COLO829 (cell line): ENCODE results near the gene CHCT1.
"Not testable (repeated sequence)": the region's sequence is repeated elsewhere in the genome, so short reads cannot be mapped to it uniquely, and the experiment has no call there.

Experiments used
- DNase-seq: peaks from one replicate; pipeline ENCODE4 v3.0.0; 2012; ENCODE audit warnings: low spot score

The CHCT1 gene

DNA sequence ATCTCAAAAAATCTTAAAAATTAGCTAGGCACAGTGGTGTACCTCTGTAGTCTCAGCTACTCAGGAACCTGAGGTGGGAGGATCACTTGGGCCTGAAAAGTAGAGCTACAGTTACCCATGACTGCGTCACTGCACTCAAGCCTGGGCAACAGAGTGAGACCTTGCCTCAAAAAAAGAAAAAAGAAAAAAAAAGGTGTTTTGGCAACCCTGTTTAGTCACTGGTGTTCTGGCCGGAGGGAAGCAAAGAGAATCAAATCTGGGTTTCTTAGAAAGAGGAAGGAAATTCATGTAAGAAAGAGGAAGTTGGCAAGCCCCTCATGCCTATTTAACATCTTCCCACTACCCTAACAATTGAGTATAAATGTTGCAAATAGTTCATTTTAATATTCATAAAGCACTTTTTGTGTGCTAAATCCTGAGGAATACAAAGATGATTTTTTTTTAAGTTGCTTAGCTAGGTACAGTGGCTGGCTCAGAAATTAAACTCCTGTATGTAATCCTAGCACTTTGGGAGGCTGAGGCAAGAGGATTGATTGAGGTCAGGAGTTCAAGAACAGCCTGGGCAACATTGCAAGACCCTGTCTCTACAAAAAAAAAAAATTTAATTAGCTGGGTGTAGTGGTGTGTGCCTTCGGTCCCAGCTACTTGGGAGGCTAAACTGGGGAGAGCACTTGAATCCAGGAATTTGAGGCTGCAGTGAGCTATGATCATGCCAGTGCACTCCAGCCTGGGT is 23.9 kb upstream of the CHCT1 start:
- no peak for DNase-seq

DNA sequence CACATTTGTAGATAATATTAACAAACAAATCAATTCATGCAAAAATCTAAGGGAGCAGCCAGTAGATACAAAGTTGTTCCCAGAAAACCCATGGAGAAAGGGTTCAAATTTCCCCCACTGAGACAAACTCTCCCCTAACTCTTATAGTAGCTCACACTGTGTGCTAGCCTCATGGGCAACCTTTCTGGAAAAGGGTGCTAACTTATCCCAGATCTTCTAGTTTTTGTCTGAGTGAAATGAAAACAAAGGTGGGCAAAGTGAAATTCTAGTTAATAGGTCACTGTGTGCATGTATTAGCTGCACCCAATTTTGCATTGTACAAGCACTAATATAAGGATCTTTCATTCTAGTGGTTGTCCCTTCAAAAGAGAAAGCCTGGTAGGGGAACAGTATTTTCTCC is 20.5 kb upstream of the CHCT1 start:
- DNase-seq = no peak

DNA sequence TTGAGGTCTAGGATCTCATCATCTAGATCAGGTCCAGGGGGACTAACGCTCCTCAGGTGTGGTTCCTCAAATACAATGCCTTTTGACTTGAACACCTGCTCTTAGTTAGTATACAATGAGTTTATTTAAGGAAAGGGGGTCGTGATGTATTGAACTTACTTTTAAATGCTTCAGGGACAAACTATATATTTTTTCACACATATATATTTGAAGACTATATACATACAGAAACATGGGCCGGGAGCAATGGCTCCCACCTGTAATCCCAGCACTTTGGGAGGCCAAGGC is 18.8 kb upstream of the CHCT1 start:
- no peak for DNase-seq

DNA sequence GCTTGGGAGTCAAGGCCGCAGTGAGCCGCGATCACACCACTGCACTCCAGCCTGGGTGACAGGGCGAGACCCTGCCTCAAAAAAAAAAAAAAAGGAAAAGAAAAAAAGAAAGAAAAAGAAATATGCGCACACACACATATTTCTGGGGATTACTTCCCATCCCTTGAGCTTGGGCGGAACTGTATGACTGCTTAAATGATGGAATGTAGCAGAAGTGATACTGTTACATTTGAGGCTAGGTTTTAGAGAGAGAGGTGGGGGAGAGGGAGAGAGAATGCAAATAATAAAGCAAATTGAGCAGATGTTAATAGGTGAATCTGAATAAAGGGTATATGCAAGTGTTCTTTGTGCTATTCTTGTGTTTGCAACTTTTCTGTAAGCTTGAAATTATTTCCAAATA is 18.3 kb upstream of the CHCT1 start:
- no peak for DNase-seq

DNA sequence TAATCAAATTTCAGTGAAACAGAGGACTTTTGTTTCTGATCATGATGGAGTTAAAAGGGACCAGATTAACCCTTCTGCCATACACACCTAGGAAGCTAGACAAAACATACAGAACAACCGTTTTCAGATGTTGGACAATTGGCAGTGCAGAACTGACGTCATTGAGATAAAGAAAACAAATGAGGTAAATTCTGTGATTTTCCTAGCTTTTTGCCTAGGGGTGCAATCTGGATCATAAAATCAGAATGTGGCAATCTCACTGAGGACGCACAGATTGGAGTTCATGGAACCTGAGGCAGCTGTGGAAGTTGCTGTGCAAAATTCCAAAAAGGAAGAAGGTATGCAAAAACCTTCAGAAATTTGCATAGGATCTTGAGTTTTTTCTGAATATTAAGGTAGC is 15.4 kb upstream of the CHCT1 start:
- no peak for DNase-seq

DNA sequence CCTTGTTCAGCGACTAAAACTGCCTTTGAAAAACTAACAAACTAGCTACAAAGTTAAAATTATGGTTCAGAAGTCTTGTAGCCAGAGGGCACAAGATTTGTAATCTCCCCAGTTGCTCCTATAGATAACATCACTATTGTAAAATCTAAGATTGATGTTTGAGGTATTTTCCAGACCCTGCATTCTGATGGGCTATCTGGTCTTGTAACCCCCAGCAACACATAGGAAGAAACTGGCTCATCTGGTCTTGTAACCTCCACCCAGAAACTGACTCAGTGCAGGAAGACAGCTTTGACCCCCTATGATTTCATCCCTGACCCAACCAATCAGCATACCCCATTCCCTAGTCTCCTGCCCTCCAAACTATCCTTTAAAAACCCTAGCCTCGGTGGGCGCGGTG is 12.3 kb upstream of the CHCT1 start:
- no peak for DNase-seq

DNA sequence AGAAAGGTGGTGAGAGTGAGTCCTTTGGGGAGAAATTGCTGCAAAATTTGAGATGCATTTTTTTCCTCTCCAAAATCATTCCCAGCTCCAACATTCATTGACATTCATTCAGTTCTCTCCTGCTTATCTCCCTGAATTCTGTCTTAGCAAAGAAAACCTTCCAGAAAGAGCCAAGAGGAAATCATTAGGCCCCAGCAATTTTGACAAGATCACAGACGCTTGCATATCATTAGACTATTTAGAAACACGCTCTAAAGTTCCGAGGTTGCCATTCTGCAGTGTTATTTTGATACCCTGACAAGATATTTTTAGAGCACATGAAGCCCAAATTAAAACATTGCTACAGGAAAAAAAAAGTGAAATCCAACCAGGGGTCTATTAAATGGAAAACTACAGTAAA is 9.6 kb upstream of the CHCT1 start:
- DNase-seq = no peak

DNA sequence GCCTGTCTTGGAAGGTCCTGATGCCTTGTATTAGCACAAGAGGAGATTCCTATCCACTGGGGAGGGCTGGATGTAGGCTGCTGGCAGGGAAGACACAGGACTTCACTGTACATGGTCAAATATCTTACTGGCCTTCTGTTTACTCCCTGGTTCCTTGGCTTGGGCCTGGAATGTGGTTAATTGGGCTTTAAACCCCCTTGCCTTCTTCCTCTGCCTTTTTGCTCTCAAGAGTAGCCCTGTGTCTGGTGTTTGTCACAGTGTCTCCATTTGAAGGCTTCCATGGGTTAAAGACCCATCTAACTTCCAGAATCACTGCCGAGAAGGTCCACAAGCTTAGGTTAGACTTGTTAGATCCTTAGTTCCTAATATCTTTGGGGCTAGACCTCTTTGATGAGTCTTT is 7.1 kb upstream of the CHCT1 start:
- no peak for DNase-seq

DNA sequence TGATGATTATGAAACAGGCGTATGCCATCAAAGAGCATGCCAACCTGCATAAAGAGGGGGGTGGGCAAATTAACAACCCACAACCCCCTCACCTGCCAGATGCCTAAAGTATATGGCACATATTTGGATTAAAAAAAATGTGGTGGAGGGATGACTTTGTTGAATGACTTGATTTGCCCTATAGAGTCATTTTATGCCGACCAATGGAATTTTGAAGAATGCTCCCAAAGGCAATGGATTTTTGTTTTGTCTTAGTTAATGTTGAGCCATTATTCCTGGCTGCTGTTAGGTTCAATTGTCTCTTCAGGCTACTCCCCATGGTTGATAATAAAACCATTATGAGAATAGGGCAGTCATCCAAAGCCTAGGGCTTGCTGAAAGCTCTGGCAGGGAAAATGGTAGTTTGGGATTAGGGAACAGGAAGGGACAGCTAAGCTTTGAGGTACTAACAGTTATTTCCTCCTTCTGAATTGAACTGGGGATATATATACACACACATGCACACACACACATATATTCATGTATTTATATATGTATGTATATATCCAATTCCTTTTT is 5.8 kb upstream of the CHCT1 start:
- peak; percentile 52 for DNase-seq

DNA sequence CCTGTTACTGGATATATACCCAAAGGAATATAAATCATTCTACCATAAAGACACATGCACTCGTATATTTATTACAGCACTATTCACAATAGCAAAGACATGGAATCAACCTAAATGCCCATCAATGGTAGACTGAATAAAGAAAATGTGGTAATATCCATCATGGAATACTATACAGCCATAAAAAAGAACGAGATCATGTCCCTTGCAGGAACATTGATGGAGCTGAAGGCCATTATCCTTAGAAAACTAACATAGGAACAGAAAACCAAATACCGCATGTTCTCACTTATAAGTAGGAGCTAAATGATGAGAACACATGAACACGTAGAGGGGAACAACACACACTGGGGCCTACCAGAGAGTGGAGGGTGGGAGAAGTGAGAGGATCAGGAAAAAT is 3.3 kb upstream of the CHCT1 start:
- not testable (repeated sequence) for DNase-seq

DNA sequence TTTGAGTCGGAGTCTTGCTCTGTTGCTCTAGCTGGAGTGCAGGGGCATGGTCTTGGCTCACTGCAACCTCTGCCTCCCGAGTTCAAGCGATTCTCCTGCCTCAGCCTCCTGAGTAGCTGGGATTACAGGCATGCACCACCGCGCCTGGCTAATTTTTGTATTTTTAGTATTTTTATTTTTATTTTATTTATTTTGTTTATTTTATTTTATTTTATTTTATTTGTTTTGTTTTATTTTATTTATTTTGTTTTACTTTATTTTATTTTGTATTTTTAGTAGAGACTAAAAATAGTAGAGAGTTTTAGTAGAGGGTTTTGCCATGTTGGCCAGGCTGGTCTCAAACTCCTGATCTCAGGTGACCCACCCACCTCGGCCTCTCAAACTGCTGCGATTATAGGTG is 2.4 kb upstream of the CHCT1 start:
- DNase-seq = not testable (repeated sequence)

DNA sequence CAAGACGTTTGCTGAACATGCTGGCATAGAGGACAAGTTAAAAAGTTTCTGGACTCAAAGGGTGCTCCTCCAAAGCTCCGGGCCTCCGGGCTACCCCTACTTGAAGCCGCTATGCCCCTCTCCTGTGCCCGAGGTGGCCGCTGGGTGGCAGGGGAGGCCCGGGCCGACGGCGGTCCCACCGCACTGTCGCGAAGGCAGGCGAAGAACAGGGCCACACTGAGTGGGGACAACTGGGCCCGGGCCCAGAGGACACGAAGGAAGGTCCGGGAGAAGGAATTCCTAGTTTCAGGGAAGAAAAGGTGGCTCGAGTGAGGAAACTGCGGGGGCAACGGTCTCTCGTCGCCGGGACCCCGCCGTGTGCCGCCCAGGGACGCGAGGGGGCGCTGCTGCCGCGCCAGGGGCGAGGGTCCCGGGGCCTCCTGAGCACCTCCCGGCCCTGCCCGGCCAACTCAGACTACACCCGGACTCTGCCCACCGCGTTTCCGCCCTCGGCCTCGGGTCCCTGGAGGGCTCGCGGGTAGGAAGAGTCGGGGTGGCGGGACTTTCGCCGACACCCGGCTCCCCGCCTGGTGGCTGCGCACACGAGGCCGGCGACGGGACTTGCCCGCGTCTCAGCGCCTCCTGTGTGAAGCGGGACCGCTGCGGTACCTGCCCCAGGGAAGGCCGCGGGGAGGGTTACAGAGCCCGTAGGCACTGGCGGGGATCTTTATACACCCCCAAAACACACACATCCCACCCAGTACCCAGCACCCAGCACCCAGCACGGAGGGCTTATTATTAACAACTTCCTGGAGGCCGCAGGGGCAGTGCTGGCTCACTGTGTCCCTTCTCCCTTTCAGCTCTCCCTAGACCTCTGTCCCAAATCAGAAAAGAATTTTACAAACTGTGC is 772 bp upstream of the CHCT1 start:
- no peak for DNase-seq

DNA sequence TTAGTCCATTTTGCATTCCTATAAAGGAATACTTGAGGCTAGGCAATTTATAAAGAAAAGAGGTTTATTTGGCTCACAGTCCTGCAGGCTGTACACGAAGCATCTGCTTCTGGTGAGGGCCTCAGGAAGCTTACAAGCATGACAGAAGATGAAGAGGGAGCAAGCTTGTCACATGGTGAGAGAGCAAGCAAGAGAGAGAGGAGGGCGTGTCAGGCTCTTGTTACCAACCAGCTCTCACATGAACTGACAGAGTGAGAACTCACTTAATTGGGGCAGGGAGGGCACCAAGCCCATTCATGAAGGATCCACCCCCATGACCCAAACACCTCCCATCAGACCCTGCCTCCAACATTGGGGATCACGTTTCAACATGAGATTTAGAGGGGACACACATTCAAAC is 1.6 kb downstream of the CHCT1 start:
- DNase-seq = no peak

DNA sequence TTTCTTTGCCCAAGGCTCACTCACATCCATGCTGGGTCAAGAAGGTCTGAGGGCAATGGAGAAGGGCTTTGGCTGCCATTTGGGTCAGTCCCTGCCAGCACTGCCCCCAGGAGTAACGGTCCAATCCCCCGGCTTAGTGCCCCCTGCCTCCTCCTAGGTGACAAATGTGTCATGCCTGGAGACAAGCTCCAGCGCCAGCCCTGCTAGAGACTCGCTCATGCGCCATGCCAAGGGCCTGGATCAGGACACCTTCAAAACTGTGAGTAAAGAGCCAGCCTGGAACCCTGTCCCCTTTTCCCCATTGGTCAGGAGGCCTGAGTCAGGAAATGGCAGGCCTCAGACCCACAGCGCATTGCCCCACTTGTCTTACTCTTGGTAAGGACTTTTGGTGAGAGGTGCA is 3.3 kb downstream of the CHCT1 start:
- DNase-seq = no peak

DNA sequence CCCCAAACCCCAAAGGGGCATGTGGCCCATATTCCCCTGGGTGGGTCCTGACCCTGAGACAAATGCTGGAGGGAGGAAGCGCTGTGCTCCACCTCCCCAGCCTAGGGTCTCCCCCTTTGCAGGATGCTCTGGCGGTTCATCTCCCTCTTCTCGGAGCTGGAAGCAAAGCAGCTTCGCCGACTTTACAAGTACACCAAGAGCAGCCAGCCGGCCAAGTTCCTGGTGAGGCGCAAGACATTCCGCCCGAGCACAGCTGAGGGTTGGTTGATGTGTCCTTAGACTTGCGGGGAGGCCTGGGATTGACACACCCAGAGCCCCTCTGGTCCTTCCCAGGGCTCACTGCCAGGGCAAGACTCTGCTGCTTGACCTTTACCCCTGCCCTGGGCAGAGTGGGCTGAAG is 4.3 kb downstream of the CHCT1 start:
- DNase-seq = no peak

DNA sequence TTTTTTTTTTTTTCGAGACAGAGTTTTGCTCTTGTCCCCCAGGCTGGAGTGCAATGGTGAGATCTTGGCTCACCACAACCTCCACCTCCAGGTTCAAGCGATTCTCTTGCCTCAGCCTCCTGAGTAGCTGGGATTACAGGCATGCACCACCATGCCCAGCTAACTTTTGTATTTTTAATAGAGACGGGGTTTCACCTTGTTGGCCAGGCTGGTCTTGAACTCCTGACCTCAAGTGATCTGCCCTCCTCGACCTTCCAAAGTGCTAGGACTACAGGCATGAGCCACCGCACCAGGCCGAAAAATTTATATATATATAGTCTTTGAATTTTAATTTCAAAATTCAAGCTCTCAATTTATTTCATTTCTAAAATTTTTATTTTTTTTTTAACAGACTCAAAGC is 6.2 kb downstream of the CHCT1 start:
- DNase-seq = not testable (repeated sequence)

DNA sequence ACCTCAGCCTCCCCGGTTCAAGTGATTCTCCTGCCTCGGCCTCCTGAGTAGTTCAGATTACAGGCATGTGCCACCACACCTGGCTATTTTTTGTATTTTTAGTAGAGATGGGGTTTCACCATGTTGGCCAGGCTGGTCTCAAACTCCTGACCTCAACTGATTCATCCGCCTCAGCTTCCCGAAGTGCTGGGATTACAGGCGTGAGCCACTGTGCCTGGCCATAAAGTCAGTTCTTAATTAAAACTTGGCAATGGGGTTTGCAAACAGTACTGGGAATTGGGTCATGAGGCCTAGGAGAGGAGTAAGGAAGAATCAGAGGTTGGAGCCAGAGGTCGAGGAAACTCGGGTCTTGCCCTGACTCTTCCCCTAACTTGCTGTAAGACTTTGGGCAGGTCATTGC is 8.3 kb downstream of the CHCT1 start:
- not testable (repeated sequence) for DNase-seq

DNA sequence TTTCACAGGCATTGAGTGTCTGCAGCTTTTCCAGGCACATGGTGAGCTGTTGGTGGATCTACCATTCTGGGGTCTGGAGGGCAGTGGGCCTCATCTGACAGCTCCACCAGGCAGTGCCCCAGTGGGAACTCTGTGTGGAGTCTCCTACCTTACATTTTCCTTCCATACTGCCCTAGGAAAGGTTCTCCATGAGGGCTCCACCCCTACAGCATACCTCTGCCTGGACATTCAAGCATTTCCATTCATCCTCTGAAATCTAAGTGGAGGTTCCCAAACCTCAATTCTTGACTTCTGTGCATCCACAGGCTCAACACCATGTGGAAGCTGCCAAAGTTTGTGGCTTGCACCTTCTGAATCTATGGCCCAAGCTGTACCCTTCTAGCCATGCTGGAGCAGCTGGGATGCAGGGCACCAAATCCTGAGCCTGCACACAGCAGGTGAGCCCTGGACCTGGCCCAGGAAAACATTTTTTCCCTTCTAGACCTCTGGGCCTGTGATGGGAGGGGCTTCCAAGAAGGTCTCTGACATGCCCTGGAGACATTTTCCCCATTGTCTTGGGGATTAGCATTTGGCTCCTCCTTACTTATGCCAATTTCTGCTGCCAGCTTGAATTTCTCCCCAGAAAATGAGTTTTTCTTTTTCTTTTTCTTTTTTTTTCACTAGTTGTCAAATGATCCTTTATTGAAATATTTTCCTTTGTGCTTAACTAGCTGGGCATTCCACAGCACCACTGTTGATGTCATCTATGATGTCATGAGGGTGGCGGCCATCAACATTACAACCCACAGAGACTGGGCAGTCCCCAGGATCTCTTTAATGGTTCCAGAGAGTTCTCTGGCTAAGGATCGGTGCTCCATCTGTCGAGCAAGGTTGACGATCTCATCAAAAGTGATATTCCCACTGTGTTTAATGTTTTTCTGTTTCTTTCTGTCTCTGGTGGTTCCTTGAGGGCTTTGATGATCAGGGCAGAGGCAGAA is 11.0 kb downstream of the CHCT1 start:
- not testable (repeated sequence) for DNase-seq

DNA sequence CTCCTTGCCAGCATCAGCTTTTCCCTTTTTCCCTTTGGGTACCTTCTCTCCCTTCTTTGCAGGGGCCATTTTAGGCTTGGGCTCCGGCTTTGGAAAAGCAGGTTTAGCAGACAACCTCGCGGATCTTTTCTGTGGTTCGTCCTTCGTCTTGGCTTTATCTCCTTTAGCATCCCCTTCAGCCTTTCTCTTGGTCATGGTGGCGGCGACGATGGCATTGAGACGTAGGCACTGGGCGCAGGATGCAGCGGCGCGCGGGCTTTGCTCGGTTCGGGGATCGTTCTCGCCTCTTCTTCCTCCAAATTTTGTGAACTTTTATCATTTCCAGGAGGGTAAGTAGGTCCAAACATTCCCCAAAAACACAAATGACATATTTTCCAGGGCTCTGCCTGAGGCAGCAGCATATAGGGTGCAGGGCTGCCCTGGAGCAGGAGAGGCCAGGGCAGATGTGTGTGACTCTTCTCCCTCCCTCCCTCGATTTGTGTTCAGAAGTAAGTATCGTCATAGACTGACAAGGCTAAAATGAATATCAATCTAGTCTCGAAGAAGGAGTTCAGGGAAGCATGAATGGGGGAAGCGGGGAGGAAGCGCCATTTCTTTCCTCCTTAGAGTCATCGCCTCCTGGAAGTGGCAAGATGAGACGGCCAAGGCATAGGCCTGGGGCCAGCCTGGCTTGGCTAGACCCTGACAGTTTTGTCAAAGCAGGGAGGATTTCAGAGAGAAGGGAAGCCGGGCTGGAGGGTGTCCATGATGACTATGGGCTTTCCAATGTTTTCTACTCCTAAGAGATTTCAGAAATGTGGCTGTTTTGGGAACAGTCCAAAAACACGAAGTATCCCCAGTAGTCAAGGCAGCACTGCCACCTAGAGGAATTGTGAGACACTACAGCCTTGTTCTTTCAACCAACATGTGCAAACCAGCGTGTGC is 13.2 kb downstream of the CHCT1 start:
- DNase-seq = peak; percentile 86

DNA sequence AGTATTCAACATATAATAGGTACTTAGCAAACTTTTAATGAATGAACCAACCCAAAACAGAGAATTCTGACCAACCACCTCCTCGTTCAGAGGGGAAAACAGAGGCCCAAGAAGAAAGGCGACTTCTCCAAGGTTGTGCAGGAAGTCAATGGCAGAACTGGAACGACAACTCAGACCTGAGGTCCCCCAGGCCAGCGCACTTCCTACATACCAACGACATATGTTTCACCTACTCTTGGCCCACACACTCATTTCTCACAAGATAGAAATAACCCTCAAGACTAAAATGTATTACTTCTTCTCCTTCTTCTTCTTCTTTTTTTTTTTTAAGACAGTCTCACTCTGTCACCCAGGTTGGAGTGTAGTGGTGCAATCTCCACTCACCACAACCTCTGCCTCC is 14.4 kb downstream of the CHCT1 start:
- no peak for DNase-seq

DNA sequence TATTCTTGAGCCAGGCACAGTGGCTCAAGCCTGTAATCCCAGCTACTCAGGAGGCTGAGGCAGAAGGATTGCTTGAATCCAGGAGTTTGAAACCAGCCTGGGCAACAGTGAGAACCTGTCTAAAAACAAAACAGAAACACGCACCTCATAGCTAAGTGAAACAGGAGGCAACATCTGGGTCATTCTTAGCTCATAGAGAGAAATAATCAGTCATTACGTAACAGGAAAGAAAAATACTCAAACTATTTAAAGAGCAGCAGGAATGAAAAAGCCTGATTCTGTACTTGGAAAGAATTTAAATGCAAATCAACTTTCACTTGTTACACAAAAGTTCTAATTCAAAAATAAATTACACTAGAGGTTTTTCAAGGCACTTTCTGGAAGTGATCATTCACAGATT is 17.2 kb downstream of the CHCT1 start:
- no peak for DNase-seq
